Measurements from ENCODE around the gene HLCS.

Gene HLCS

GRCh38 chr21:36790616-36791015 is 175.9 kb downstream of the HLCS start:
- Histone ChIP-seq H3F3A (ENCODE audit: insufficient read depth, low read length) (no peaks in the 10 kb centered on the region), H3K9ac (ENCODE audit: low read length) (no peak overlapping the region), H3K27me3 (replicated peaks; ENCODE audit: insufficient read depth, low read length) (no peaks in the 10 kb centered on the region), H3K79me2 (ENCODE audit: low read length) (no peaks in the 10 kb centered on the region), H3K4me1 (ENCODE audit: low read length) (no peaks in the 10 kb centered on the region), H3K36me3 (replicated peaks; ENCODE audit: insufficient read depth, low read length) (no peaks in the 10 kb centered on the region), H4K20me1 (ENCODE audit: insufficient read depth, low read length) (no peaks in the 10 kb centered on the region), H3K4me2 (ENCODE audit: low read depth, low read length) (no peak overlapping the region), H3K9me2 (replicated peaks; ENCODE audit: insufficient read depth, low read length) (no peaks in the 10 kb centered on the region), H3K27ac (ENCODE audit: low read length) (no peak overlapping the region), H2AFZ (ENCODE audit: low read length) (no peak overlapping the region), H3K4me3 (ENCODE audit: low read length) (no peak overlapping the region), H3K9me3 (replicated peaks; ENCODE audit: insufficient read depth, low read length) (no peaks in the 10 kb centered on the region)
- no peak for TF ChIP-seq EZH2 (optimal IDR thresholded peaks at IDR 0.05; ENCODE audit: low read depth, low read length)
- TF ChIP-seq CTCF (IDR thresholded peaks at IDR 0.05; ENCODE audit: low read length), result no peak
- no peak for TF ChIP-seq EZH2phosphoT487 (IDR thresholded peaks at IDR 0.05; ENCODE audit: low read length)
- DNase-seq, result no peak

- H3K27me3 ChIP-seq (replicated peaks; ENCODE audit: insufficient read depth, low read length), result no peaks in the 10 kb centered on the region
- no peak overlapping the region for H3K27ac ChIP-seq (ENCODE audit: low read length)
- no peaks in the 10 kb centered on the region for H3K79me2 ChIP-seq (ENCODE audit: low read length)
- H4K20me1 ChIP-seq (ENCODE audit: insufficient read depth, low read length), result no peaks in the 10 kb centered on the region
- TF ChIP-seq CTCF (IDR thresholded peaks at IDR 0.05; ENCODE audit: low read length), result no peak
- TF ChIP-seq EZH2 (optimal IDR thresholded peaks at IDR 0.05; ENCODE audit: low read depth, low read length), result no peak
- no peak for TF ChIP-seq EZH2phosphoT487 (IDR thresholded peaks at IDR 0.05; ENCODE audit: low read length)
- no peak overlapping the region for H2AFZ ChIP-seq (ENCODE audit: low read length)
- no peaks in the 10 kb centered on the region for H3K9me2 ChIP-seq (replicated peaks; ENCODE audit: insufficient read depth, low read length)
- no peaks in the 10 kb centered on the region for H3K4me1 ChIP-seq (ENCODE audit: low read length)
- H3K4me3 ChIP-seq (ENCODE audit: low read length), result no peak overlapping the region
- no peak overlapping the region for H3K9ac ChIP-seq (ENCODE audit: low read length)
- no peaks in the 10 kb centered on the region for H3K36me3 ChIP-seq (replicated peaks; ENCODE audit: insufficient read depth, low read length)
- H3K4me2 ChIP-seq (ENCODE audit: low read depth, low read length), result no peak overlapping the region
- H3K9me3 ChIP-seq (replicated peaks; ENCODE audit: insufficient read depth, low read length), result no peaks in the 10 kb centered on the region
- no peaks in the 10 kb centered on the region for H3F3A ChIP-seq (ENCODE audit: insufficient read depth, low read length)
- no peak for DNase-seq
These were observed 178.3 kb downstream of the HLCS start for GRCh38 chr21:36788120-36788638.

GRCh38 chr21:36786186-36786585 is 180.3 kb downstream of the HLCS start:
- Histone ChIP-seq H3K9ac (ENCODE audit: low read length) (no peak overlapping the region), H2AFZ (ENCODE audit: low read length) (no peak overlapping the region), H3K4me2 (ENCODE audit: low read depth, low read length) (no peak overlapping the region), H3K4me1 (ENCODE audit: low read length) (no peaks in the 10 kb centered on the region), H4K20me1 (ENCODE audit: insufficient read depth, low read length) (no peaks in the 10 kb centered on the region), H3K4me3 (ENCODE audit: low read length) (no peak overlapping the region), H3K36me3 (replicated peaks; ENCODE audit: insufficient read depth, low read length) (no peaks in the 10 kb centered on the region), H3K27me3 (replicated peaks; ENCODE audit: insufficient read depth, low read length) (no peaks in the 10 kb centered on the region), H3K9me3 (replicated peaks; ENCODE audit: insufficient read depth, low read length) (no peaks in the 10 kb centered on the region), H3K27ac (ENCODE audit: low read length) (no peak overlapping the region), H3K79me2 (ENCODE audit: low read length) (no peaks in the 10 kb centered on the region), H3K9me2 (replicated peaks; ENCODE audit: insufficient read depth, low read length) (no peaks in the 10 kb centered on the region), H3F3A (ENCODE audit: insufficient read depth, low read length) (no peaks in the 10 kb centered on the region)
- no peak for DNase-seq
- no peak for TF ChIP-seq CTCF (IDR thresholded peaks at IDR 0.05; ENCODE audit: low read length)
- no peak for TF ChIP-seq EZH2 (optimal IDR thresholded peaks at IDR 0.05; ENCODE audit: low read depth, low read length)
